Coronary artery (tissue), 2 donors: ENCODE data around the gene GINM1.

Source experiments
- DNase-seq: peaks from one replicate; pipeline ENCODE4 v3.0.0-alpha.2; 2017; ENCODE audit warnings: low spot score
- H3K27ac ChIP-seq, 2 donors: fragments of 200-600 bp; sonication (generic); one replicate each; pipeline ENCODE4 v1.5.1; 2016 to 2019
- H3K4me3 ChIP-seq: fragments of 200-600 bp; sonication (generic); 2 replicates; pipeline ENCODE4 v1.5.1; 2016; ENCODE audit warnings: mild to moderate bottlenecking, moderate library complexity
- CTCF ChIP-seq: fragments of 200-600 bp; sonication (generic); IDR thresholded peaks from one replicate; pipeline ENCODE4 v1.5.1; 2019; ENCODE audit warnings: antibody characterized with exemption

The GINM1 gene

DNA sequence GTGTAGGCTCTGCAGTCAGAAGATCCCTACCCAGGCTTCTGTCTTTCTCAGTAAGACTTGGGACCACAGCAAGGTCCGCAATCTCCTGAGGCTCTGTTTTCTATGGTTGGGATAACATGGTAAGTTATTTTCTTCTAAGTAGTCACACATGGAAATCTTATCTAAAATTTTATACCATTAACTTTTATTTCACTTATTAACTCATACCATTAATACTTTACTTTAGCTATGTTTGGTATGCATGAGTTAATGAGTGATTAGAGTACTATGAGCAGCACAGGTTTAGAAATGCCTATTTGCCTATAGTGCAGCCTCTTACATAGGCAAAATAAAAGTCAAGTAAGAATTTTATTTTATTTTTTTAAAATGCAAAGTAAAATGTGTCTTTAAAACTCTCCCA lies 27.2 kb downstream of the GINM1 start:
- TF ChIP-seq CTCF: no peak
- Histone ChIP-seq H3K27ac (no peak overlapping the region), H3K4me3 (no peak overlapping the region)
- no peak for DNase-seq

DNA sequence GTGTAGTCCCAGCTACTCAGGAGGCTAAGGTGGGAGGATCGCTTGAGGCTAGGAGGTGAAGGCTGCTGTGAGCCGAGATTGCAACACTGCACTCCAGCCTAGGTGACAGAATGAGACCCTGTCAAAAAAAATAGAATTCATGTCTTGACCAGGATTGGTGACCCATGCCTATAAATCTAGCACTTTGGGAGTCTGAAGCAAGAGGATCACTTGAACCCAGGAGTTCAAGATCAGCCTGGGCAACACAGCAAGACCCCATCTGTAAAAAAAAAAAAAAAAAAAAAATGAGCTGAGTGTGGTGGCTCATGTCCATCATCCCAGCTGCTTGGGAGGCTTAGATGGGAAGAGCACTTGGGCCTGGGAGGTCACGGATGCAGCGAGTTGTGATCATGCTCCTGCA lies 34.3 kb downstream of the GINM1 start:
- H3K27ac ChIP-seq: no peak overlapping the region
- no peak overlapping the region for H3K4me3 ChIP-seq
- no peak for TF ChIP-seq CTCF
- no peak for DNase-seq

GRCh38 chr6:149608381-149608982 lies 42.3 kb downstream of the GINM1 start:
- no peak for TF ChIP-seq CTCF
- no peak for DNase-seq

GRCh38 chr6:149614337-149614736 lies 48.2 kb downstream of the GINM1 start:
- H3K4me3 ChIP-seq: no peak overlapping the region
- DNase-seq: no peak
- TF ChIP-seq CTCF: no peak
- H3K27ac ChIP-seq: no peak overlapping the region

More at GRCh38 chr6:149608381-149608982, 42.3 kb downstream of the GINM1 start:
- no peak overlapping the region for H3K27ac ChIP-seq
- H3K4me3 ChIP-seq: no peak overlapping the region

GRCh38 chr6:149615805-149616204 lies 49.6 kb downstream of the GINM1 start:
- no peak overlapping the region for H3K4me3 ChIP-seq
- H3K27ac ChIP-seq: no peak overlapping the region
- TF ChIP-seq CTCF: no peak
- no peak for DNase-seq

- no peak for TF ChIP-seq CTCF
- Histone ChIP-seq H3K27ac (no peak overlapping the region), H3K4me3 (no peak overlapping the region)
- DNase-seq: no peak
Measured at GRCh38 chr6:149627672-149628071, 61.5 kb downstream of the GINM1 start.

DNA sequence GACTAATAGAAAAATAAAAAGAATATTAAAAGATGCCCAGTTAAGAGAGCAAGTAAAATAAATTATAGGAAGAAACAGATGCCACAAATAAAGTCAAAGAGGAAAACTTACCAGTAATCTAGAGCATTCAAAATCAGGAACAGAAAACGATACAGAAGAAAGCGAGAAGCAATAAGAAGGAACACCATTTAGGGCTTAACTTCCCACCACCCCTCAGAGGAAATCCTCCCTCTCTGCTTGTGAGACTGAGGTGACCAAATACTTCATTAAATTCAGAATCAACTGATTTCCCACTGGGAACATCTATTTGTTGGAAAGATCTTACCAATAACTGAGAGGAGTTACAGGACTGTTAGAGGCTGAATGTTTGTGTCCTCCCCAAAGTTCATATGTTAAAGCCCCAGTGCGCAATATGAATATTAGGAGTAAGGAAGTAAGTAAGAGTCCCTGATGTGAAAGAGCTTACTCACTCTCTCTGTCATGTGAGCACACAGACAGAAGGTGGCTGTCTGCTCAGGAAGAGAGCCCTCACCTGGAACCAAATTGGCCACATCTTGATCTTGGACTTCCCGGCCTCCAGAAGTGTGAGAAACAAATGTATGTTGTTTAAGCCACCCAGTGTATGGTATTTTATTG lies 62.8 kb downstream of the GINM1 start:
- H3K4me3 ChIP-seq: no peak overlapping the region
- no peak for TF ChIP-seq CTCF
- H3K27ac ChIP-seq: no peak overlapping the region
- DNase-seq: no peak
